MCF 10A (cell line): ENCODE measurements around the gene AFAP1L2. TPM values are rescaled to one million over a fixed set of nuclear protein-coding genes. Genes with fewer than 3 reads are reported as not detected.
A peak's percentile ranks its signal among the peaks of the same experiment; 100 is the strongest.

Experiments used
- BruUV-seq: library from RNA; stranded (reverse); fragments of 400-500 nt; replicated peaks from 2 replicates; lab custom pipeline; 2021; lab: Mats Ljungman, UMichigan
- CTCF ChIA-PET: fragments of 300-600 bp; sonication (Branson Sonifier 250); formaldehyde crosslinking; extraction: SDS; loops from one replicate; lab custom pipeline; 2021; ENCODE audit warnings: antibody characterized with exemption, inconsistent platforms; lab: Yijun Ruan, JAX
- POLR2A ChIA-PET: fragments of 300-600, 350-650 bp; sonication (Branson Sonifier 250); formaldehyde crosslinking; extraction: SDS; loops from one replicate; lab custom pipeline; 2020; ENCODE audit warnings: antibody characterized with exemption, inconsistent platforms; lab: Yijun Ruan, JAX
- DNase-seq: peaks from one replicate; pipeline ENCODE4 v3.0.0-alpha.2; 2018; ENCODE audit not compliant: unreplicated experiment
- H3K27ac Mint-ChIP-seq: one replicate; pipeline ENCODE4 v1.8.0; 2022; ENCODE audit warnings: mild to moderate bottlenecking, low read depth, mixed read lengths; ENCODE audit not compliant: unreplicated experiment
- H3K27me3 Mint-ChIP-seq: one replicate; pipeline ENCODE4 v1.8.0; 2022; ENCODE audit warnings: mixed read lengths; ENCODE audit not compliant: insufficient read depth, unreplicated experiment
- H3K36me3 Mint-ChIP-seq: one replicate; pipeline ENCODE4 v1.8.0; 2022; ENCODE audit warnings: mild to moderate bottlenecking, moderate library complexity, mixed read lengths; ENCODE audit not compliant: insufficient read depth, unreplicated experiment
- H3K4me1 Mint-ChIP-seq: one replicate; pipeline ENCODE4 v1.8.0; 2022; ENCODE audit warnings: mixed read lengths; ENCODE audit not compliant: insufficient read depth, unreplicated experiment
- H3K4me3 Mint-ChIP-seq: one replicate; pipeline ENCODE4 v1.8.0; 2022; ENCODE audit warnings: mild to moderate bottlenecking, moderate library complexity, mixed read lengths; ENCODE audit not compliant: unreplicated experiment
- H3K9me3 Mint-ChIP-seq: one replicate; pipeline ENCODE4 v1.8.0; 2022; ENCODE audit warnings: mixed read lengths; ENCODE audit not compliant: unreplicated experiment
- intact Hi-C: fragments of 100-400 bp; cut with micrococcal nuclease; formaldehyde crosslinking; loops from 2 replicates; pipeline ENCODE4 v1.14.1; 2022
- total RNA-seq: library from RNA; stranded (reverse); gene quantifications from 2 replicates; pipeline ENCODE4 v1.2.3, GENCODE V29; 2022
- TF ChIP-seq, protein P1 (sequence below): fragments of 200-600 bp; IDR thresholded peaks from one replicate; pipeline ENCODE4 v1.8.0; 2022; ENCODE audit warnings: antibody characterized with exemption, mild to moderate bottlenecking; ENCODE audit not compliant: unreplicated experiment

AFAP1L2 gene
- total RNA-seq, 1 experiment from 2014 or later = 5.8 TPM

DNA sequence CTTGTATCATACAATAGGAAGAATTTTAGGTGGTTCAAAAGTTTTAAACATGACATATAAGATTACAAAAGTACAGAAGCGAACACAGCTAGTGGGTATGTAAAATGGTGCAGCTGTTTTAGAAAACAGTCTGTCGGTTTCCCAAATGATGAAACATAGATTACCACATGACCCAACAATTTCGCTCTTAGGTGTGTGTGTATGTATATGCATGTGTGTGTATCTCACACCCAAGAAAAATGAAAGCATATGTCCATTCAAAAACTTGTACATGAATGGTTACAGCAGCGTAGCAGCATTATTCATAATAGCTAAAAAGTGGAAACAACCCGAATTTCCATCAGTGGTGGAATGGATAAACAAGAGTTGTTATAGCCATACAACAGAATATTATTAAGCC, 23.5 kb downstream of the AFAP1L2 start:
- BruUV-seq = no TSS peak
- intact Hi-C loops = no loop called here
- TF ChIP-seq, protein P1, sequence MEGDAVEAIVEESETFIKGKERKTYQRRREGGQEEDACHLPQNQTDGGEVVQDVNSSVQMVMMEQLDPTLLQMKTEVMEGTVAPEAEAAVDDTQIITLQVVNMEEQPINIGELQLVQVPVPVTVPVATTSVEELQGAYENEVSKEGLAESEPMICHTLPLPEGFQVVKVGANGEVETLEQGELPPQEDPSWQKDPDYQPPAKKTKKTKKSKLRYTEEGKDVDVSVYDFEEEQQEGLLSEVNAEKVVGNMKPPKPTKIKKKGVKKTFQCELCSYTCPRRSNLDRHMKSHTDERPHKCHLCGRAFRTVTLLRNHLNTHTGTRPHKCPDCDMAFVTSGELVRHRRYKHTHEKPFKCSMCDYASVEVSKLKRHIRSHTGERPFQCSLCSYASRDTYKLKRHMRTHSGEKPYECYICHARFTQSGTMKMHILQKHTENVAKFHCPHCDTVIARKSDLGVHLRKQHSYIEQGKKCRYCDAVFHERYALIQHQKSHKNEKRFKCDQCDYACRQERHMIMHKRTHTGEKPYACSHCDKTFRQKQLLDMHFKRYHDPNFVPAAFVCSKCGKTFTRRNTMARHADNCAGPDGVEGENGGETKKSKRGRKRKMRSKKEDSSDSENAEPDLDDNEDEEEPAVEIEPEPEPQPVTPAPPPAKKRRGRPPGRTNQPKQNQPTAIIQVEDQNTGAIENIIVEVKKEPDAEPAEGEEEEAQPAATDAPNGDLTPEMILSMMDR = no peak
- Mint-ChIP-seq H3K36me3 (no peaks in the 10 kb centered on the region), H3K4me3 (no peak overlapping the region), H3K9me3 (peaks cover 11% of the 10 kb centered on the region), H3K4me1 (no peaks in the 10 kb centered on the region), H3K27me3 (no peaks in the 10 kb centered on the region), H3K27ac (no peak overlapping the region)
- CTCF ChIA-PET = interaction anchor here (0.6 to 0.7 kb wide), 2 partner anchors 53 to 1909 kb away, joined by 3 read pairs; no protein-coding TSS in a partner anchor
- no peak for DNase-seq
- POLR2A ChIA-PET = interaction anchor here (0.8 to 1.4 kb wide), 2 partner anchors 28 to 60 kb away, joined by 3 read pairs; no protein-coding TSS in a partner anchor

DNA sequence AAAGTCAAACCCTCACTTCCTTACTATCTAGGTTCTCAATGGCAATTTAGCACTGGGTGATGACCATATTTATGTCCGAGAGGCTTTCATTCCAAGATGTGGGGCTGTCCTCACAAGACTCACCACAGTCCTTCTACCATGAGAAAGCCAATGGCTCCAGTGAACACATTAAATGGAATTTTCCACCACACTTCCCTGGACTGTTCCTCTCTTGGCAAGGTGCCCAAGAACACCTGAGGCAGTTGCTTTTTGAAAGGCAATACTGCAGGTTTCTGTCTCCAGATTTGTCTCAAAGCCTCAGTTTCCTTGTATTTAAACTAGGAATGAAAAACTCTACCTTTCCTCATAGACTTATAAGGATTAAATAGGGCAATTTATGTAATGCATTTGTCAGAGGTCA, 24.2 kb downstream of the AFAP1L2 start:
- BruUV-seq = no TSS peak
- Mint-ChIP-seq H3K27ac (no peak overlapping the region), H3K27me3 (no peaks in the 10 kb centered on the region), H3K36me3 (no peaks in the 10 kb centered on the region), H3K4me3 (no peak overlapping the region), H3K9me3 (peaks cover 11% of the 10 kb centered on the region), H3K4me1 (peaks cover 7% of the 10 kb centered on the region)
- intact Hi-C loops = no loop called here
- peak; percentile 46 for DNase-seq
- POLR2A ChIA-PET = interaction anchor here (1.4 kb wide), 1 partner anchor 29 kb away, joined by 3 read pairs; no protein-coding TSS in a partner anchor
- CTCF ChIA-PET = interaction anchor here (0.6 kb wide), 2 partner anchors 37 to 1908 kb away, joined by 3 read pairs; no protein-coding TSS in a partner anchor
- TF ChIP-seq, protein P1 = no peak

DNA sequence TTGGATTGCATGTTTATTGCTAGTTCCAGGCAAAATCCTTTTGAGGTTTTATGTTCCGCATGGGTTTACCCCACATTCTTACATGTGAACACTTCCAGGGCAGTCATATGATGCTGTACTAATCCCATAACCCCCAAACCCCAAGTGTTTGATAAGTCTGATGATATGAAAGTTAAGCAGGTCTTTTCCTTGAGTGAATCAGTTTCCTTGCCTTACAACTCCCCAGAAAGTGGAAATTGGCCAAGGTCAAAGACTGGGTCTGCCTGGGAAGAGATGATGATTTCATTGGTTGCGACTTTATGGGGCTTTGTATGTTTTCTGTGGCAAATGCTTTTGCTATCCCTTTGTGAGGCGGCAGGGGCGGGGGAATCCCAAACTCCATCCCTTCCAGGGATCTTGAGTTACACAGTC, 24.7 kb downstream of the AFAP1L2 start:
- Mint-ChIP-seq H3K27ac (no peak overlapping the region), H3K27me3 (no peaks in the 10 kb centered on the region), H3K4me3 (no peak overlapping the region), H3K36me3 (no peaks in the 10 kb centered on the region), H3K9me3 (peaks cover 11% of the 10 kb centered on the region), H3K4me1 (peaks cover 7% of the 10 kb centered on the region)
- POLR2A ChIA-PET = interaction anchor here (1.4 kb wide), 1 partner anchor 29 kb away, joined by 3 read pairs; no protein-coding TSS in a partner anchor
- no TSS peak for BruUV-seq
- intact Hi-C loops = no loop called here
- DNase-seq = no peak
- CTCF ChIA-PET = interaction anchor here (0.6 kb wide), 1 partner anchor 37 kb away, joined by 3 read pairs; no protein-coding TSS in a partner anchor
- TF ChIP-seq, protein P1 = no peak

DNA sequence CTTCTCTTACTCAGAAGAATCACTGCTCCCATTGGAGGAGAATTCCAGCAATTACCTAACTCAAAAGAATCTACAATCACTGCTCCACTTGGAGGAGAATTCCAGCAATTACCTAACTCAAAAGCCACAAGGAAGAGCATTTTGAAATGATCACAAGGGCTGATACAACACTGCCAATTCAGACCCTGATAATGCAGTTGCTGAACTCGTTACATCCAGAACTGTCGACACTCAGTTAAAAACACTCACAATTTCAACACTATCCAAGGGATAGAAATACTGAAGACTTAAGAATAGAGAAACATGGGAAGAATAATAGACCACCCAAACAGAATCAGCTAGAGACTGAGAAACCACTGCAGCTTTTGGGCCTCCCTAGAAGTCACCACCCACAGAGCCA, 27.8 kb downstream of the AFAP1L2 start:
- intact Hi-C loops = no loop called here
- H3K27ac Mint-ChIP-seq = no peak overlapping the region
- H3K4me3 Mint-ChIP-seq = no peak overlapping the region
- TF ChIP-seq, protein P1 = no peak
- ChIA-PET CTCF (no interaction called here), POLR2A (interaction anchor here (1.1 kb wide), 1 partner anchor 16 kb away, joined by 4 read pairs; no protein-coding TSS in a partner anchor)
- H3K4me1 Mint-ChIP-seq = peaks cover 7% of the 10 kb centered on the region
- no peaks in the 10 kb centered on the region for H3K36me3 Mint-ChIP-seq
- no TSS peak for BruUV-seq
- DNase-seq = no peak
- peaks cover 11% of the 10 kb centered on the region for H3K9me3 Mint-ChIP-seq
- no peaks in the 10 kb centered on the region for H3K27me3 Mint-ChIP-seq
